ENCODE results near the gene AATF.

- no peak for TF ChIP-seq RAD21 (conservative IDR thresholded peaks at IDR 0.05 in 1 of 2, IDR thresholded peaks at IDR 0.05 in 1 of 2)
- no peak for TF ChIP-seq HDAC2 (IDR thresholded peaks at IDR 0.05)
- TF ChIP-seq CTCF (IDR thresholded peaks at IDR 0.05) = no peak
- no peak for TF ChIP-seq POLR2A (IDR thresholded peaks at IDR 0.05; ENCODE audit: low read length)
- TF ChIP-seq RCOR1 (IDR thresholded peaks at IDR 0.05; ENCODE audit: low read depth, low read length) = no peak
- no peak for TF ChIP-seq E2F6 (IDR thresholded peaks at IDR 0.05; ENCODE audit: borderline replicate concordance, low read depth)
These were observed 75.5 kb downstream of the AATF start for GRCh38 chr17:37024181-37024637.
